ENCODE data around the gene SPNS2. TPM values are rescaled to one million over a fixed set of nuclear protein-coding genes. Genes with fewer than 3 reads are reported as not detected.

Gene SPNS2
- total RNA-seq, 1 experiment from 2014 or later, result 28.3 TPM

DNA sequence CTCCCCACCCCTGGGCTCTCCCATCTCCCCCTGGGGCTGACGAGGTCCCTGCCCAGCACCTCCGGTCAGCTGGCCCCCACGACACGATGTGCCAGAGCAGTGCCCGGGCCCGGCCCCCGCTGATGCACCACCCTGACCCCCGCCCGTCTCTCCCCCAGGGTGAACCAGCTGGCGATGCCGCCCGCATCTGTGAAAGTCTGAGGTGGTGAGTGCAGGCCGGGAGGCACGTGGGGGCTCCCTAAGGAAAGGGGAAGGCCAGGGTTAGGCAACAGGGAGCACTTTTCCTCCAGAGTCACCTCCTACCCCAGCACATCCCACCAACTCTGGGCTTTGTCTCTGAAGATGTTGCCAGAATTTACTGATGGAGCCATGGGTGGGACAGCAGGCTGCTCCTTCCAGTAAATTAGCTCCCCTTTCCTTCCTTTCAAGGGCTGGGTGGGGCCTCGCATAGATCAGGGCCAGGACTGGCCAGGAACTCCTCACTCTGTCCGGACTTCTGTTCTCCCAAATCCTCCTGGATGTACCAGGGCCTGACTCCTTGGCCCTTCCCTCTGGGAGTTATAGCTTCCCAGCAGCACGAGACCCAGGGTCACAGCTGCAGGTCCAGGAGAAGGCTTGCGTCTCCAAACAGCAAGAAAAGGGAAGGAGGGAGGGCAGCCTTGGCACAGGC lies 38.2 kb downstream of the SPNS2 start:
- DNase-seq (ENCODE audit: low spot score), result no peak

DNA sequence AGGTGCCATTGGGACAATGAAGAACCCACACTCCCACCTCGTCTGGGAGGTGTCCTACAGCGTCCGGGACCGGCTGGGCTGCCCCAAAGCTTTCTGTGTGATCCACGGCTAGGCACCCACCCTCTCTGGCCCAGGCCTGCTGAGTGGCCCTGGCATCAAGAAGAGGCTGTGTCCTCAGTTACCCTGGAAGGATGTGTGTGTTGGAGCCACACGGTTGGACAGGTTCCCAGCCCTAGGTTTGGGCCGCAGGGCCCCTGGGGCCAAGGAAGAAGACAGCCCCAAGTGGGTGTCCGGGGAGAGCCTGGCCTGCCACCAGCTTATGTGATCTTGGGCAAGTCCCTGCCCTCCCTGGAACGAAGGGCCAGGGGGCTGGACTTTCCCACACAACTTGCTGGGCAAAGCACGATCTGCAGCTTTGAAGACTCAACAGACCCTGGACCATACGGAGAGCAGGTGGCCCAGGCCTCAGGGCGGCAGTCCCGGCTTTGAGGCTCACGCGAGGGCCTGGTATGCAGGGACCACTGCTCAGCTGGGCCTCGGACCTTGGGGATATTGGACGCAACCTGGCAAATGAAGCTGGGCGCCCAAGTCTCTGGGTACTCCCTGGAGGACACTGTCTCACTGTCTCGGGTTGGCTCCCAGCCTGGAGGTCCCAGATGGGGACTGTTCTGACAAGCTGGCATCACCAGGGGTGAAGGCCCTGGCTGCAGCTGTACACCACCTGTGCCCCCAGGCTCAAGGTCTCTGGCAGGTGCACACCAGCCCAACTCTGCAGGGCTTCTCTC lies 39.0 kb downstream of the SPNS2 start:
- DNase-seq (ENCODE audit: low spot score), result no peak

DNA sequence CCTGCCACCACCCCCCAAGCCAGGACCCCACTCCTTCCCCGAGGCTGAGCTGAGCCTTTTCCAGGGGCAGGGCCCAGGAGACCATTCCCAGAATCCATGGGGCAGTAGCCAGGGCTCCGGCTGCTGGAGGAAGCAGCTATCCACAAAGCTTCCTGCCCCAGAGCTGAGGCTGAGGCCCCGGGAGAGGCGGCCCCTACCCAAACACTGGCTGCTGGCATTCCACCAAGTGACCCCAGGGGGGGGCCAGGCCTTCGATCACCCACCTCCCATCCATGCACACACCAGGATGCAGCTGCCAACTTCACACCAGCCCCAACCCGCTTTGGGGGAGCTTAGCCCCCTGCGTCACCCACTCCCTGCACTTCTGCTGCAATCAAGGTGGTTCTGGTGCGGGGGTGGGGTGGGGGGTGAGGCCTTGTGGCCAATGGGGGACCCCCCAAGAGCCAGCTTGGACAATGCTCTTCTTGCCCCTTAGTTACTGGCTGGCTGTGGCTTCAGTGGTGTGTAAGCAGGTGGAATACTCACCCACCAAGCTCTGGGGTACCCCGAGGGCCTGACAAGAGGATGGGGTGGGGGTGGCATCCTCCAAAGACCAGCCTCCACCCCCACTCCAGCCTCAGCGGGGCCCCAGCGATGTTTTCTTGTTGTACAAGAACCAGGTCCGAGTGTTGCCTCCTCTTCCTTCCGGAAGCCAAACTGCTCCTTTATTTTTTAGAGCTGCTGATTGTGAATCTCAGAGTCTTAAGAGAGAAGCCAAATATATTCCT lies 39.7 kb downstream of the SPNS2 start:
- no peak for DNase-seq (ENCODE audit: low spot score)

DNA sequence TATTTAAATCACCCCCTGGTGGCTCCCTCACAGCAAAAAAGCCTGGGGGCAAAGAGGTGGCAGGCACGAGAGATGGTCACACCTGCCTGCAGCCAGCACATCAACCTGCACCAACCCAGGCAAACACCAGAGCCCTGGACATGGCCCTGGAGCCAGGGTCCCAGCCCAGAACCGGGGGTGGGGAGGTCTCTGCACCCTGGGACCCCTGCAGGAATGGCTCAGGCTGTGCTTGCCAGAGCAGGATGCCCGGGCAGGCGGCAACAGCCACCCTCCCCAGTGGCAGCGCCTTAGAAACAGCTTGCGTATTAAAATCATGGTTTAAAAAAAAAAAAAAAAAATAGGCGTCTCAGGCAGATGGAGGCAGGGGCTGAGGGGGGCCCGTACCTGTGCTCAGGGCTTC lies 40.3 kb downstream of the SPNS2 start:
- no peak for DNase-seq (ENCODE audit: low spot score)

DNA sequence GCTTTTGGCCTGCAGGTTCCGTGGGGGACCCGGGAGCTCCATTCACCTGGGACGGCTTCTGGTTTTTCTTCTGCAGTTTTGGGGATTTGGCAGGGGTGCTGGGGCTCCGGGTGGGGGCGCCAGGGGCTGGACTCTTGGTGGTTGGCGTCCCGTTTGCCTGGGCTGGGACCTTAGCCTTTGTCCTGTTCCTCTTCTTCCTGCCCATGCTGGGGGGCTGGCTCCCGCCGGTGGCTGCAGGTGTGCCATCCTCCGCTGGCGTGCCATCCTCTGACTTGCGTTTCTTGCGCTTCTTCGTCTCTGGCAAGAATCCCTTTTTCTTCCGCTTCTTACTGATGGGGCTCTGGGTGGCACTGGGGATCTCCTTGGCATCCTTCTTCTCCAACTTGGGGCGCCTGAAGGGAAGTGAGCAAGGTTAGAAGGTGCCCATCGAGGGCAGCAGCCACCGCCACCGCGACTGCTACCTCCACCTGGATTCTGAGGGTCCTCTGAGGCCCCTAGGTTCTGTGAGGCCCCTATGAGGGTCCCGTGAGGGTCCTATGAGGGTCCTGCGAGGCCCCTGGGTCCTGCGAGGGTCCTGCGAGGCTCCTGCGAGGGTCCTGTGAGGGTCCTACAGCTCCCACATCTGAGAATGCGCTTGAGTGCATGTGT lies 41.0 kb downstream of the SPNS2 start:
- DNase-seq (ENCODE audit: low spot score), result no peak

DNA sequence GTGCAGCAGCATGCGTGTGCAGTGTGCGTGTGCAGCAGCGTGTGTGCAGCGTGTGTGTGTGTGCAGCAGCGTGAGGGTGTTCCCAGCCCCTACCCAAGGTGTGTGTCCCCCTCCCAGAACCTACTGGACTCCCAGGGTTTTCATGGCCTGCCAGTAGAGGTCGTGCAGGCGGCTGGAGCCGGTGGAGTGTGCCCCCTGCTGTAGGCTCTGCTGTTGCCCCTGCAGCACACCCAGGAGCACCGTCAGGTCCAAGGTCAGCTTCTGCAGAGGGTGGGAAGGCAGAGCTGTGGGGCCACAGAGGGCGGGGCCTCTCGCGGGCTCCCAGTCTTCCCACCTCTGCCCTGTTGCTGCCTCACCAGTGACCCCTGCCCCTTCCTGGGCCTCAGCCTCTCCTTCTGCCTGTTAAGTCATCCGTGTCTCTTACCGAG lies 41.6 kb downstream of the SPNS2 start:
- DNase-seq (ENCODE audit: low spot score), result no peak

DNA sequence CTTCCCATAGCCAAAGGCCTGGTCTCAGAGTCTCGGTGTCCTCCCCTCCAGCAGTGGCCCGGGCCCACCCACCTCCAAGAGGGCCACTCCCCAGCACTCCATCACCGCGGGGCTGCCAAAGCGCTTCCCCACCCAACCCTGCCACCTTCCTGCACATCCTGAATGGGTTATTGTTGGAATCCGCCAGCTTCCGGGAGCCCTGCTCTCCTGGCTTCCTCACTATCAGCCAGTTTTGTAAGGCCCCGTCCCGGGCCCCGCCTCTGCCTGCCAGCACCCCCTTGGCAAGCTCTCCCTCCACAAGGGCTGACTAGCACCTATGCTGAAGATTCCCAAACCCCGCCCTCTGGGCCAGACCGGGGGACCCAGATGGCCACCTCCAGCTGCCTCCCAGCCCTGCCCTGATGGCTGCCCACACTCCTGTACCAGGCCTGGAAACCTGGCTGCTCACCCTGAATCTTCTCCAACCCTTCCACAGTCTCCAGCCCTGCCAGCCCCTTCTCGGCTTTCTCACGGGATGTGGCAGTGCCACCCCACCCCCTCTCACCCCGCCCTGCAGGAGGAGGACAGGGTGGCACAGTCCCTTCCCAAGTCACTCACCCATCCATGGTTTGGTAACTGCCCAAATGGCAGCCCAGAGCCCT lies 42.1 kb downstream of the SPNS2 start:
- DNase-seq (ENCODE audit: low spot score), result no peak

DNA sequence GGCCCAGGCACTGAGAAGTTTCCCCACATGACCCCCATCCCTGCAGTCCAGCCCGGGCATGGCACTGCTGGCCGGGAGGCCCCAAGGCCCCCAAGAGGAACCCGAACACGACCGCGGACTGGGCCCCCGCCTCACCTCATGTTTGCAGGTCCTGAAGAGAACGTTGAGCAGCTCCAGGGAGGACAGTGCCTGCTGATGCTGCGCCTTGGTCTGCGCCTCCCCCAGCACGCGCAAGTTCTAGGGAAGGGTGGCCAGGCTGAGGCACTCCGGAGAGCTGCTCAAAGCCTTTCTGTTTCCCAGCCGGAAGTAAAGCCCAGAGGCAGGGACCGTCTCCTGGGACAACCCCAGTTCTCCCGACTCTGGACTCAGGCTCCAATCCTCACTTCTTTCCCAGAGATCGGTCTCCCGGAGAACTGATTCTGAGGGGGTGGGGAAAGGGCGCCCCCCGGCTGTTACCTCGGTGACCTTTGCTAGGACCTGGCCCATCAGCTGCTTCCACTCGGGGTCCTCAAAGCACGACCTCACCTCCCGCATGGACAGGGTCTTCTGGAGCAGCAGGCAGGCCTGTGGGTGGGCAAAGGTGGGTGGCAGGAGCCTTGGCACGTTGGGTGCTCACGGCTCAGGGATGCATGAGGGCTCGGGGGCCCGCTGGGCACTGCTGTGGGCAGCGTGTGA lies 42.8 kb downstream of the SPNS2 start:
- DNase-seq (ENCODE audit: low spot score), result no peak

DNA sequence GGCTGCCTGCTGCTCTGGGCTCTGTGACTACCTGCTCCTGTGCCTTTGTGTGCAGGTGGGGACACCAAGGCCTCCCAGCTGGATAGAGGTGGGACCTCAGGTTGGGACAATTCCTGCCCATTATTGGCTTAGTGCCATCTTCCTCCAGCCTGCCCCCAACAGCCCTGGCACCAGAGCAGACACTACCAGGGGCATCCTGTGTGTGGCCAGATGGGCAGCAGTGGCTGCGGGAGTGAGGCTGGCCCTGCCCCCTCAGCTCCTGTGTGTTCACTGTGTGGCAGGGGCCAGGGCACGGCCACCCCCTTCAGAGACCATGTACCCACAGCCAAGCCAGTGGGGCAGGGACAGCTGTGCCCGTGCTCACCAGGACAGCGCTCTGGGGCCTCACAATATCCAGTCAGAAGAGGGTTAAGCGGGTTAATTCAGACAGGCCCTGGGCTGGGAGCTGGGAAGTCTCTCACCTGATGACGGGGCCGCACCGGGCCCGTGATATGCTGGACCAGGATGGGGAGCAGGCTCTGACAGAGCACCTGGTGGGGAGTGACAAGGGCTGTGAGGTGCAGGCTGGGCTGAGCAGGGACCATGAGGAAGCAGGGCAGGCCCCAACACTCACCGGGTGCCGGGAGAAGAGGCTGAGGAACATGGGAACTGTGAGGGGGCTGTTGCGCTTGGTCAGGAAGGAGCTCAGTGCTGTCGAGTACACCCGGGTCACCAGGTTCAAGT lies 43.5 kb downstream of the SPNS2 start:
- no peak for DNase-seq (ENCODE audit: low spot score)

DNA sequence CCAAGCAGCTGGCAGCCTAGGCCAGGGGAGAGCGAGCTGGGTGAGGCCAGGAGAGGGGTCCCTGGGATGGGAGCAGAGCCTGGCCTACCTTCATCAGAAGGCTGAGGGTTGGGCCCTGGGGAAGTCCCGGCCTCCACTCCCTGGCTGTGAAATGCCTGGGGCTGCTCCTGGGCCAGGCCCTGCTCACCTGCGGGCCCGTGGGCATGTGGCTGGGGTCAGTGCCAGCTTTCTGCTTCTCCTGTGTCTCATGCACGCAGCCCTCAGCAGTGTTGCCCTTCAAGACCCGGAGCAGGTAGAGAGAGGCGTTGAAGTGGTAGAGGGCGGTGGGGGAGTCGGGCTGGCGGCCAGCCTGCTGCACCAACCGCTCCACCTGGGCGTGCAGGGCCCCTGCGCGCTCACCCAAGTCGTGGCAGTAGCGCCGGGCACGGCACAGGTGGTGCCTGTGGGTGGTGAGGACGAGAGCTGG lies 44.1 kb downstream of the SPNS2 start:
- DNase-seq (ENCODE audit: low spot score), result no peak

DNA sequence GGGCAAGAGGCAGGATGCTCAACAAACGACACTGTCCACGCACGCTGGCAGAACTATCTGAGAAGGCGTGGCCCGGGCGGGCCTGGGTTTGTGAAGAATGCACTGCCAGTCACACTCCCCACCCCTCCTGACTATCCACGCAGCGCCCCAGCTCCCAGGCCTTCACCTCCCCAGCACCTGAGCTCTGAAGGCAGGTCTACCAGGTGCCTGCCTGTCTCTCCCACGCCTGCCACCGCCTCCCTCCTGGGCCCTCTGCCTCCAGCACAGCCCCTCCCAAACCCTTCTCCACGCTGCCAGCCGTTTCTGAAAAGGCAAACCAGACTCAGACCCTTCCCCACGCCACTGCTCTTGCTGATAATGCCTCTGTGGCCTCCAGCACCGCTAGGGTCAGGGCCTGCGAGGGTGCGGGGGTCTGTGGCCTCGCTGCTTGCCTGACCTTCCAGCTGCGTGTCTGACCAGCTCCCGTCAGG lies 44.9 kb downstream of the SPNS2 start:
- DNase-seq (ENCODE audit: low spot score), result no peak

DNA sequence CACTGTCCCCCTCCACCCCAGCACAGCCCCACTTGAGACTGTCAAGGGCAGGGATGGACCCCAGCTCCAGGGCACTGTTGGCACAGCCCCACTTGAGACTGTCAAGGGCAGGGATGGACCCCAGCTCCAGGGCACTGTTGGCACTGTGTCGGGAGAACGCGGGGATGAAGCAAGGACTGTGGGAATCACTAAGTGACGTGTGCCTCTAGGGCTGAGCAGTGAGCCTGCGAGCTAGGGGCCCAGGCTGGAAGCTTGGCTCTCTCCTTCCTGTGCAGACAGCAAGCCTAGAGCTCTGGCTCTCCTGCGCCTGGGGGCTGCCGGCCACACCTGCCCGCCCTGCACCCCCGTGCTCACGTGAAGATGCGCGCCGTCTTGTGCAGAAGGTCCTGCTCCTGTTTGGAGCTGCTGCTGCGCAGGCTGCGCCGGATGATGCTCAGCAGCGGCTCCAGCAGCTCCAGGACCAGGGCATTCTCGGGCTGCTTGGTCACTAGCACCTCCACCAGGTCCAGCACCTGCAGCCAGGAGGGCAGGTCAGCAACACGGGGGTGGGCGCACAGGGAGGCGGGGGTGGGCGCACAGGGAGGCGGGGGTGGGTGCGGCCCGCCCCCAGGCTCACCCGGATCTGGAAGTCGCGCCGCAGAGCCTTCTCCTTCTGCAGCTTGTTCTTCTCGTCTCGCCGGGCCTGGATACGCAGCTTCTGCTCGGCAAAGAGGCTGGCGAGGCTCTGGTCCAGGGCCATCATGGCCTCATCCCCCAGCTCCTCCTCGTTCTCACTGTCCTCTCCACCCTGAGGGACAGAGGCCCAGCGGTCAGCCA lies 45.7 kb downstream of the SPNS2 start:
- DNase-seq (ENCODE audit: low spot score), result no peak

DNA sequence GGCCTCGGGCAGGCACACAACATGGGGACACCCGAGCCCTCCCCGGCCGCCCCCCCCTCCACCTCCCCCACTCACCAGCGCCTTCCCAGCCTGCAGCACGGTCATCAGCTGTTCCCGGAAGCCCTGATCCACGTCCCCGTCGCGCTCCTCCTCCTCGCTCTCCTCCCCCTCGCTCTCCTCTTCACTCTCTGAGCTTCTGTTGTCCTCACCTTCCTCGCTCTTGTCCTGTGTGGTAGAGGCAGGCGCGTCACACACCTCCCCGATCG lies 46.2 kb downstream of the SPNS2 start:
- no peak for DNase-seq (ENCODE audit: low spot score)

DNA sequence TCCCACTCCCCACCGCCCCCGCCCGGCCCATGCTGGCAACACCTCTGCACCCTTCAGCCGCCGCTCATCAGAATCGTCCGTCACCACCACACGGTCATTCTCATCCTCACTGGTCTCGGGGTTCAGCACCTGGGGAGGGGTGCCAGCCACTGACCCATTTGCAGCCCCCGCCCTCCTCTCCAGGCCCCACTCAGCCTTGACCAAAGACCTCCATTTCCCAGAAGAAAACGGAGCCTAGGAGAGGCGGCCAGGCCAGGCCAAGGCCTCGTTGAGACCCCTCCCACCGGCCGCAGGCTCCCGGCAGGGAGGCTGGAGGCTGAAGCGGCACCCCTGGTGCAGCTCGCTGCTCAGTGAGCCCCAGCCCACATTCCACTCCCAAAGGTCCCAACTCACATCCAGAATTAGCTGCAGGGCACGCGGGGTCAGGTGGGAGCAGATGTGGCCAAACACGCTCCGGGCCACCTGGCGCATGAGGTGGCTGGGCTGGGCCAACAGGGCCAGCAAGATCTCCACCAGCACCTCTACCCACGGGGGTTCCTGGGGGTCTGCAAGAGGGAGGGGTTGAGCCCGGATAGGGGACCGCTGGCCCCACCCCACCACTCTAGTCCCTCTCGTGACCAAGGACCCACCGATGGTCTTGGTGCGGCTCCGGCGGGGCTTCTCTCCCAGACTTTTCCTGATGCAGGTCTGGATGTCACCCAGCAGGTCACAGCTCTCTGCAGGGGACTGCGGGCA lies 46.7 kb downstream of the SPNS2 start:
- DNase-seq (ENCODE audit: low spot score), result no peak

DNA sequence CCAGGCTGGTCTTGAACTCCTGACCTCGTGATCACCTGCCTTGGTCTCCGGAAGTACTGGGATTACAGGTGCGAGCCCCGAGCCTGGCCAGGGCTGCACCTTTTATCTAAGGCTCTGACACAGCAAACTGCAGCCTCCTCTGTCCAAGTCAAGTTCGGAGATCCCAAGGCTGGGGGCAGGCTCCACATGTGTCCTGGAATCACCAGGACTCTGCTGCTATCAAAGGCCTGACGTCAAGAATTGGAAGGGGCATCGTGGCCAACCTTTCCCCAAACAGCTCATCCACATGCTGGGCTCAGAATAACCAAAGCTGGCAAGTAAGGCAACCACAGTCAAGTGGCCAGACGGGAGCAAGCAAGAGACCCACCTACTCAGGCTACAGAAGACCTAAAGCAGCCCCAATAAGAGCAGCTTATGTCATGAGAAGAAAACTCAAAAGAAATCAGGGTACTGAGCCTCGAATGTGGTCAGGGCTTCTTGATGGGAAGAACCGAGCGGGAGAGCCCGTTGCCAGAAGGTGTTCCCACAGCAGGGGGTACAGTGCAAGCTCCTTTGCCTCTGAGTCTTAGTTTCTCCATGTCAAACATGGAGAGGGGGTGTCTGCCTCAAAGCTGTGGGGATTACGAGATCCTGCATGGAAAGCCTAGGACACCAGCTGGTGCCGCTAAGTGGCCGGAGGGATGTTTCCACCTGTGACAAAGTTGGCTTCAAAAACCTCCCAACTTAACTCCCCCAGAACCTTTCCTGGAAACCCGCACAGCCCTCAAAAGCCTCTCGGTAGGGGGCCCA lies 48.6 kb downstream of the SPNS2 start:
- DNase-seq (ENCODE audit: low spot score), result no peak

DNA sequence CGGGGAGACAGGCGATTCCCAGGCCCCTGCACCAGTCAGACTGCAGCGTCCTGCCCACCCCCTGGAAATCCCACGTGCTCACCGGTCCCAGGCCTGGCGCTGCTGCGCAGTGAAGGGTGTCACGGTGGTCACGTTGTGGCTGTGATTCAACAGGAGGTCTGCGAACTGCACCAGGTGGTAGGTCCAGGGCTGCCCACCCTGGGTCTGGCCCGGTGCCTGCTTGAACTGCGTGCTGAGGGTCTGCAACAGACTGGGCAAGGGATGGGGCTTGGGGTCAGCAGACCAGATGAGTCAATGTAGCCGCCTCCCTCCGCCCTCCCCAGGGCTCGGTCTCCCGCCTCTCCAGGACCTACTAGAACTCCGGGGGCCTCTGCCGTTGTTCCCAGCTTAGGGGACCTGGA lies 49.4 kb downstream of the SPNS2 start:
- no peak for DNase-seq (ENCODE audit: low spot score)

DNA sequence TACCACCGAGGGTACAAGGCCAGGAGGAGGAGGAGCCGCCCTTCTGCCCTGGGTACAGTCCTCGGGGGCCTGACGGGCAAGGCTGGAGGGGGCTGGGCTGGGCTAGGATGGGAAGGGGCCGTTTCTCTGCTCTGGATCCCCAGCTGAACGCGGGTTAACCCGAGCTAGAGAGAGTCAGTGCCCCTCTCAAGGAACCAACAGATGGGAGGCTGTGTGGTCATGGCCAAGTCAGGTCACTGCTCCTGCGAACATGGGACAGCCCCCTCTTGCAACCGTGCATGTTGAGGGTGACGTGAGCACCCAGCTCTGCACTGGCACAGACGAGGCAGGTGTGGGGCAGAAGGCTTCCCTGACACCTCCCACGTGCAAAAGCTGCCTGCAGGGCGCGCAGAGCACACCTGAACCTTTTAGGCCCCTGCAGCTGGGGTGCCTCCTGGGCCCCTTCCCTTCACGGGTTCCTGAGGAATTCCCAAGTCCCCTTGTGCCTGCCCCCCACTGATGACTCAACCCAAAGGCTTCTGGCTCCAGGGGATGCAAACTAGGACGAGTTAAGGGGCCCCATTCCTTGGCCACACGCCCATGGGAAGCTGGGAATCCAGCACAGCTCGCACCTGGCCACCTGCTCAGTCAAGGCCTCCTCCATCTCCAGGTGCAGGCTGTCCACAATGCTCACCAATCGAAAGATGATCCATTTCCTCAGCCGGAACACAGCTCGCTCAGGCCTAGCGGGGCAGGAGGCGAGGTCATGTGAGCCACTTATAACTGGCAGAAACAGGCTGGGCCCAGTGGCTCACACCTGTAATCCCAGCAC lies 50.2 kb downstream of the SPNS2 start:
- DNase-seq (ENCODE audit: low spot score), result peak; percentile 58

Data from A172 (cell line).